SU-DHL-6 (cell line): ENCODE results near the gene PITPNM2.

Source experiments
- CTCF ChIP-seq: fragments of 200-600 bp; sonication (generic); IDR thresholded peaks from one replicate; pipeline ENCODE4 v1.5.1; 2017; ENCODE audit warnings: antibody characterized with exemption, mild to moderate bottlenecking, low read length, moderate library complexity; ENCODE audit not compliant: insufficient read depth, poor library complexity, severe bottlenecking
- EZH2phosphoT487 ChIP-seq: fragments of 200-600 bp; sonication (generic), shearing (Covaris generic); conservative IDR thresholded peaks from 2 replicates; pipeline ENCODE4 v1.6.1; 2018; ENCODE audit warnings: mild to moderate bottlenecking, antibody characterized with exemption, low read length, moderate library complexity, mixed read lengths

DNA sequence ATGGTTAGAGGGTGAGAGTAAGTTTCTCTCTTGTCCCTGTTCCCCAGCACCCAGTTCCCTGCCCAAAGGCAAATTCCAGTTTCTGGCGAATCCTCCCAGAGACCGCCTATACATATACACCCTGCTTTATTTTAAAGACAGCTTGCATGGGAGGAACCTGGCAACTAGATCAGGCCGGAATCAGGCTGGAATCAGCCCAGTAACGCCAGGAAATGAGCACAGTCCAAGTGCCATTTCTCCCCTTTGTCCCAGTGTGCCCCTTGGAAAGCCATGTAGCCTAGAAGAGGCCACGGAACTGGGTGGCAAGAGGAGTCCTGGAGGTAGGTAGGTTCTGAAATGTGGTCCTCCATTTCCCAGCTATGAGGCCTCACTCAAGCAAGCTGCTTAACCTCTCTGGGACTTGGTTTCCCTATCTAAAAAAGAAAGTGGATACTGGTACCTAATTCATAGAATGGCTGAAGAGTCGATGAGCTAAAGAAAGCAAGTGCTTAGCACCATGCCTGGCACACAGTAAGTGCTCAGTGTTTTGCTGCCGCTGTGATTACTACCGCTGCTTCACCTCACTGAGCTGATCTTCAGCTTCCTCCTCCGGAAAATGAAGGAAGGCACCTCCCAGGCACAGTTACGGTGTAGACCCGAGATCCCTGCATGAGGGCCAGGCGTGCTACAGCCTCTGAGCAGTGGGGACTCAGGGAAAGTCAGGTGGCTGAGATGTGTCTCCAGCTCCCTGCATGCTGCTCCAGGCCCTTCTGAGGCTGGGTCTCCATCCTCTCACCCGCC, 36.4 kb downstream of the PITPNM2 start:
- TF ChIP-seq CTCF (no peak), EZH2phosphoT487 (no peak)
